GM19468 (cell line): Measurements from ENCODE around the gene CP.

Experiments used
- ATAC-seq: cut with Tn5 transposase; IDR thresholded peaks from one replicate; pipeline ENCODE4 v1.9.1; 2021; ENCODE audit warnings: mild to moderate bottlenecking, moderate library complexity, moderate number of reproducible peaks; ENCODE audit not compliant: unreplicated experiment; ENCODE audit errors: extremely low read depth

CP gene

GRCh38 chr3:149129326-149130205, 92.1 kb downstream of the CP start, which contains the start of gene HPS3:
Gene HPS3, plus strand, starts transcription at chr3:149129638. Its CDS starts 86 bp downstream, at chr3:149129724.
- peak; percentile 90 for ATAC-seq

GRCh38 chr3:149128821-149129220, 92.8 kb downstream of the CP start:
- ATAC-seq = no peak

- ATAC-seq = no peak
Observed at GRCh38 chr3:149122721-149123578, 98.7 kb downstream of the CP start.
